Measurements from ENCODE around the gene OBP2B.
A peak's percentile ranks its signal among the peaks of the same experiment; 100 is the strongest.

The OBP2B gene

DNA sequence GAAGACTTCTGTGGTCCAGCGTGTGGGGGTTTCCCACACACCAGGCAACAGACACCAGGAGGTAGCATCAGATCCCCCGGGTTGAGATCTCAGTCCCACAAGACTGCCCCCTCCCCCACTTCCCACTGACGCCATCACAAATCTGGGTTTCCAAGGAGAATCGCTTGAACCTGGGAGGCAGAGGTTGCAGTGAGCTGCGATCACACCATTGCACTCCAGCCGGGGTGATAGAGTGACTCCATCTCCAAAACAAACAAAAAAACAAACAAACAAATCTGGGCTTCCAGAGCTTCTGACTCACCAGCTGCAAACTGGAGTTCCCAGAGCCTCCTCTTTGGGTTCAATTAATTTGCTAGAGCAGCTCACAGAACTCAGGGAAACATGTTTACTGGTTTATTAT is 40.6 kb downstream of the OBP2B start:
- no peak for DNase-seq
- TF ChIP-seq, protein P1, sequence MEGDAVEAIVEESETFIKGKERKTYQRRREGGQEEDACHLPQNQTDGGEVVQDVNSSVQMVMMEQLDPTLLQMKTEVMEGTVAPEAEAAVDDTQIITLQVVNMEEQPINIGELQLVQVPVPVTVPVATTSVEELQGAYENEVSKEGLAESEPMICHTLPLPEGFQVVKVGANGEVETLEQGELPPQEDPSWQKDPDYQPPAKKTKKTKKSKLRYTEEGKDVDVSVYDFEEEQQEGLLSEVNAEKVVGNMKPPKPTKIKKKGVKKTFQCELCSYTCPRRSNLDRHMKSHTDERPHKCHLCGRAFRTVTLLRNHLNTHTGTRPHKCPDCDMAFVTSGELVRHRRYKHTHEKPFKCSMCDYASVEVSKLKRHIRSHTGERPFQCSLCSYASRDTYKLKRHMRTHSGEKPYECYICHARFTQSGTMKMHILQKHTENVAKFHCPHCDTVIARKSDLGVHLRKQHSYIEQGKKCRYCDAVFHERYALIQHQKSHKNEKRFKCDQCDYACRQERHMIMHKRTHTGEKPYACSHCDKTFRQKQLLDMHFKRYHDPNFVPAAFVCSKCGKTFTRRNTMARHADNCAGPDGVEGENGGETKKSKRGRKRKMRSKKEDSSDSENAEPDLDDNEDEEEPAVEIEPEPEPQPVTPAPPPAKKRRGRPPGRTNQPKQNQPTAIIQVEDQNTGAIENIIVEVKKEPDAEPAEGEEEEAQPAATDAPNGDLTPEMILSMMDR (IDR thresholded peaks at IDR 0.05; ENCODE audit: low read depth, low read length), result no peak
- Histone ChIP-seq H3K36me3 (no peaks in the 10 kb centered on the region), H3K9me3 (no peaks in the 10 kb centered on the region), H3K27me3 (no peaks in the 10 kb centered on the region), H3K4me1 (no peaks in the 10 kb centered on the region), H3K4me3 (ENCODE audit: low read depth, low read length) (no peak overlapping the region)

DNA sequence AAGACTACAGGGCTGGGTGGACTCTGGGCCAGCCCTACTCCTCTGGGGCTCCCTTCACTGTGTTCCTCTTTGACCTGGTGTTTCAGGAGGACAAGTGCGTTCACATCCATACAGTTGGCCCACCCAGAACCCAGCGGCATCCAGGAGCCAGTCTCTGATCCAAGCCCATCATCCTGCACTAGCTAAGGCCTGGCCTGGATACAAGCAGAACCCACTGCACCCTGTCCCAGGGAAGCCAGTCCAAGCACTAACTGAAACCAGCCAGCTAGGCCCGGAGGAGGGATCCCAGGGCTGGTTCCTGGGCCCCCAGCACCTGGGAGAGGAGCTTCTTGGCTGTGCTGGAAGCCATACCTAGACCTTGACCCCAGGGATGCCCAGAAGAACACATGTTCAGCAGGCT is 41.3 kb downstream of the OBP2B start:
- Histone ChIP-seq H3K27me3 (no peaks in the 10 kb centered on the region), H3K36me3 (no peaks in the 10 kb centered on the region), H3K9me3 (no peaks in the 10 kb centered on the region), H3K4me3 (ENCODE audit: low read depth, low read length) (no peak overlapping the region), H3K4me1 (no peaks in the 10 kb centered on the region)
- TF ChIP-seq, protein P1 (IDR thresholded peaks at IDR 0.05; ENCODE audit: low read depth, low read length), result no peak
- no peak for DNase-seq

DNA sequence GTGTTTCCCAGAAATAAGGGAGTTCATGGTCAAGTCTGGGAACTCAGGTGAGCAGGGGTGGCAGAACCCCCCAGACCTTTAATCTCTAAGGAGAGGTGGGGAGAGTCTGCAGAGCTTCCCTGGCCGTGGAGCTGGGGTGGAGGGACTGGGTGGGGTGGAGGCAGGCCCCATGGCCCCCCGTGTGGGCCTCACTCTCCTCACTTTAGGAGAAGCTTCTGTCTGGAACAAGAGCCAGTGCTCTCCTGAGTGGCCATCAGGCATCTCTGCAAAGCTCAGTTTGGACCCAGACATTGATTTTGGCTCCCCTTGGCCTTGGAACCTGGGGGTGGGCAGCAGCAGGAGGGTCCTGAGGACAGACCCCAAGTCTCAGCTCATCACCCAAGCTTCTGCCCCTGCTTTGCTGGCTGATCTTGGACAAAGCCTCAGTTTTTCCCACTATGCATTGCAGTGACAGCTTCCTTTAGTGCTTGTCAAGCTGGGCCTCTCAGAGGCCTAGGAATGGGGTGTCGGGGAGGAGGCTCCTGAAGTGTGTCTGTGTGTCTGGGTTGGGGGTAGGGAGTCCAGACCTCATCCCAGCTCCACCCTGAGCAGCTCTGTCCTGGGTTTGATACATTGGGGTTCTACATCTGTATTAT is 41.8 kb downstream of the OBP2B start:
- Histone ChIP-seq H3K36me3 (no peaks in the 10 kb centered on the region), H3K4me3 (ENCODE audit: low read depth, low read length) (no peak overlapping the region), H3K27me3 (no peaks in the 10 kb centered on the region), H3K4me1 (no peaks in the 10 kb centered on the region), H3K9me3 (no peaks in the 10 kb centered on the region)
- TF ChIP-seq, protein P1 (IDR thresholded peaks at IDR 0.05; ENCODE audit: low read depth, low read length), result no peak
- no peak for DNase-seq

DNA sequence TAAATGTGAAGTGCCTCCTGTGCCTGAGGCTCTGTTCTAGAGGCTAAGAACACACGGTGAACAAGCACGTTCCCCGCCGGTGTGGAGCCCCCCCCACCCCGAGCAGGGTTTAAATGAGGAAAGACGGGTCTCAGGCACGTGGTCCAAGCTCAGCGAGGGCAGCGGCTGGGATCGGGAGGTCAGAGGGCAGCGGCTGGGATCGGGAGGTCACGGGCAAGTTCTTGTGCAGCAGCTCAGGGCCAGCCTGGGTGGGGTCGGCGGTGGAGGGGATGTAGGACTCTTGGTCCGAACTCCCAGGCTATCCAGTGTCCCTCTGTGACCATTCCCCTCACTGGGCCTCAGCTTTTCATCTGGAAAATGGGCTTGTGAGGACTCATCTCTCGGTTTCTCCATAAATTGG is 42.7 kb downstream of the OBP2B start:
- Histone ChIP-seq H3K9me3 (no peaks in the 10 kb centered on the region), H3K36me3 (no peaks in the 10 kb centered on the region), H3K4me3 (ENCODE audit: low read depth, low read length) (no peak overlapping the region), H3K4me1 (no peaks in the 10 kb centered on the region), H3K27me3 (no peaks in the 10 kb centered on the region)
- TF ChIP-seq, protein P1 (IDR thresholded peaks at IDR 0.05; ENCODE audit: low read depth, low read length), result no peak
- DNase-seq, result no peak

DNA sequence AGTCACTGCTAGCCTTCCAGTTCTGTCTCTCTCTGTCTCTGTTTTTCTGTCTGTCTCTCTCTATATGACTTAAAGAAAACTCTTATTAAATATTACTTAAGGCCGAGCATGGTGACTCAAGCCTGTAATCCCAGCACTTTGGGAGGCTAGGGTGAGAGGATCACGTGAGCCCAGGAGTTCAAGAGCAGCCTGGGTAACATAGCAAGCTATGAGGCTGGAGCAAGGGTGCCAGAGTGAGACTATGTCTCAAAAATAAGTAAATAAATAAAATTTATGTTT is 43.7 kb downstream of the OBP2B start:
- H3K36me3 ChIP-seq, result no peaks in the 10 kb centered on the region

DNA sequence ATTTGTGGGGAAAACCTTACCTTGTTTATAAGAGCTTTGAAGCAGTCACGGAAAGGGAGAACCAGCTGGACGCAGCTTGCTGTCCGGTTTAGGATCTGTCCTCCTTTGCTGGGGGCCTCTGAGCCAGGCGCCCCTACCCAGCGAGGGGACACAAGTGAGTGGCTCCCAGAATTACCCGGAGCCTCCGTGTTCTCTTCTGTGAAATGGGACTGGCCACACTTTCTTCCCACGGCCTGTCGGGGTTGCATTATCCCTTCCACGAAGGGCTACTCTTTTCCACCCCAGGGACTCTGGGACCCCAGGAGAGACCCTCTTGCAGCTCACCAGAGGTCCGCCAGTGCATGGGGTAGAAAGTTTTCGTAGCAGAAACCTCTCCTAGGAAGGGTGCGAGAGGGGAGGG is 44.9 kb downstream of the OBP2B start:
- TF ChIP-seq, protein P1 (IDR thresholded peaks at IDR 0.05; ENCODE audit: low read depth, low read length), result no peak
- no peaks in the 10 kb centered on the region for H3K36me3 ChIP-seq
- H3K9me3 ChIP-seq, result no peaks in the 10 kb centered on the region
- H3K4me3 ChIP-seq (ENCODE audit: low read depth, low read length), result peak overlapping the region; percentile 58
- no peaks in the 10 kb centered on the region for H3K4me1 ChIP-seq
- H3K27me3 ChIP-seq, result no peaks in the 10 kb centered on the region
- no peak for DNase-seq

More for the DNA sequence above, 43.7 kb downstream of the OBP2B start:
- no peak for DNase-seq
- Histone ChIP-seq H3K27me3 (no peaks in the 10 kb centered on the region), H3K4me1 (no peaks in the 10 kb centered on the region), H3K4me3 (ENCODE audit: low read depth, low read length) (no peak overlapping the region), H3K9me3 (no peaks in the 10 kb centered on the region)
- TF ChIP-seq, protein P1 (IDR thresholded peaks at IDR 0.05; ENCODE audit: low read depth, low read length), result no peak

Data from BE2C (cell line).